ENCODE data around the gene TNS1.

GRCh38 chr2:217980591-217980990, 22.2 kb downstream of the TNS1 start:
- TF ChIP-seq USF2 (IDR thresholded peaks at IDR 0.05; ENCODE audit: borderline replicate concordance, low read depth, low read length): no peak
- TF ChIP-seq POLR2A (IDR thresholded peaks at IDR 0.05; ENCODE audit: low read depth, low read length): no peak
- no peak for TF ChIP-seq YY1 (IDR thresholded peaks at IDR 0.05; ENCODE audit: low read depth, low read length)
- no peak for TF ChIP-seq EP300 (IDR thresholded peaks at IDR 0.05; ENCODE audit: borderline replicate concordance in 1 of 2, control insufficient read depth in 1 of 2, low read depth in 2 of 2, low read length in 2 of 2)
- TF ChIP-seq ATF3 (IDR thresholded peaks at IDR 0.05; ENCODE audit: borderline replicate concordance, extremely low read depth, low read depth, low read length): no peak
- no peak for TF ChIP-seq REST (IDR thresholded peaks at IDR 0.05; ENCODE audit: low read depth, low read length)
- TF ChIP-seq JUND (IDR thresholded peaks at IDR 0.05; ENCODE audit: low read depth, low read length): no peak
- TF ChIP-seq RB1 (IDR thresholded peaks at IDR 0.05; ENCODE audit: borderline replicate concordance): no peak
- no peak for TF ChIP-seq TCF7 (IDR thresholded peaks at IDR 0.05; ENCODE audit: borderline replicate concordance)
- TF ChIP-seq RFX5 (IDR thresholded peaks at IDR 0.05; ENCODE audit: low read depth, low read length): no peak
